COLO668 (cell line): Measurements from ENCODE around the gene TNN.
A peak's percentile ranks its signal among the peaks of the same experiment; 100 is the strongest.

Experiments used
- DNase-seq: peaks from one replicate; lab custom pipeline; 2025; ENCODE audit not compliant: unreplicated experiment; lab: John Stamatoyannopoulos, UW

Gene TNN

DNA sequence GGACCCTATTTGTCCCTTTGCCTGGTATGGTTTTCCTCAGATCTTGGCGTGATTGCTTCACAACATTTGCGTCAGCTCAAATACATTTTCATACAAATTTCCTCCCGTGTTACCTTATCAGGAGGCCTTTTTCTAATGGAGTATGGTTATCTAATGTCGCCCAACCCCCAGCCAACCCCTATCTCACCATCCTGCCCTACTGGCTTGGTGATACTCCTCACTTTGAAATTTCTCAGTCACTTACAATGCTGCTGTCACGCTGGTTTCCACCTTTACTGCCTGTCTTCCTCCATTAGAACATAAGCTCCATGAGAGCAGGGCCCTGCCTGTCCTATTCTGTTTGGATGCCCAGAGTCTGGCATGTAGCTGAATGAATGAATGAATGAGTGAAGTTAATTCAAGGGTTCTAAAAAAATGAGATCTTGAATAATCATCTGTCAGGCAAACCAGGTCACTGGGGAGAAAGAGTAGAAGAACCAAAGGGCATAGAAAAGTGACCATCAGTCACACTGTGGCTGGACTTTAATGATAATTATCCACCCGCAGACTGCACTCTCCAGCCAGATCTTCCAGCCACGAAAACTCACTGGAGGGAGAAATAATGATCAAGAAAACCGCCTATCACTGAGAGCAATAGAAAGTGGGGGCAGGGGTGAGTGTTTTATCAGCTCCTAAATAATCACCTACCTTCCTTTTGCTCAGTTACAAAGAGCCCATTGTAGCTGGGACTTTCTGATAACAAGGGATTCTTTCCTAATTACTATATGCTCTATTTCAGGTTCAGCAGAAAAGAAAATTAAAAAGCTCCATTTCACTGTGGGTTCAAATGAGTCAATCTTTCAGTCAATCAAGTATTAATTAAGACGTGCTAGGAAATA, 103.6 kb downstream of the TNN start:
- DNase-seq: no peak

DNA sequence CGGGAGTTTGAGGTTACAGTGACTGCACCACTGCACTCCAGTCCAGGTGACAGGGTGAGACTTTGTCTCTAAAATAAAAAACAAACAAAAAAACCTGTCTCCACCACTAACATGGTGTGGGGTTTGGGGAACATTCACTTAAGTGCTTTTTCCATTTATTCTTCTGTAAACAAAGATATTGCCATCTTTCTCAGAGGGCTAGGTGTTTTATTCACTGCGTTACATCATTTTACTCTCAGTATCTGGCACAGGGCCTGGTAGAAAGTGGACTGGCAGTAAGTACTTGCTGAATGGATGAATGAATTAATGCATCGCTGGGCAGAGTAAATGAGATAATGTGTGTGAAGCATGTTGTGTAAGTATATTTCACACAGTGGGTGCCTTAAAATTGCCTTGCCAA, 104.9 kb downstream of the TNN start:
- no peak for DNase-seq

DNA sequence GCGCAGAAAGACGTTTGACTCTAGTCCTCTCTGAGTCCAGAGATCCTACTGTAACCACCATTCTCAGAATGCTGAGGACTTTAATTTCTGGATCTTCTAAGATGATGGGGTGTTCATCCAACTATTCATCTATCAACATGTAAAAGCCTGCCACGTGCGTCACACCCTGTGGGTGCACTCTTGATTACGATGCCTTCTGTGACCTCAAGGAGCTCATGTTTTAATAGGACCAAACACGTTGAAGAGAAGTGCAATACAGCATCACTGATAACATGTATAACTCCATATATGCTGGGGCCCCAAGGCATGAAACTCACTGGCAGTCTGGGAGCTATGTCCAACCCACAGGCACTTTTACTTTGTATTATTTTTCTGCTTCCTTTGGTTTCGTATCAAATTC, 105.9 kb downstream of the TNN start:
- no peak for DNase-seq

DNA sequence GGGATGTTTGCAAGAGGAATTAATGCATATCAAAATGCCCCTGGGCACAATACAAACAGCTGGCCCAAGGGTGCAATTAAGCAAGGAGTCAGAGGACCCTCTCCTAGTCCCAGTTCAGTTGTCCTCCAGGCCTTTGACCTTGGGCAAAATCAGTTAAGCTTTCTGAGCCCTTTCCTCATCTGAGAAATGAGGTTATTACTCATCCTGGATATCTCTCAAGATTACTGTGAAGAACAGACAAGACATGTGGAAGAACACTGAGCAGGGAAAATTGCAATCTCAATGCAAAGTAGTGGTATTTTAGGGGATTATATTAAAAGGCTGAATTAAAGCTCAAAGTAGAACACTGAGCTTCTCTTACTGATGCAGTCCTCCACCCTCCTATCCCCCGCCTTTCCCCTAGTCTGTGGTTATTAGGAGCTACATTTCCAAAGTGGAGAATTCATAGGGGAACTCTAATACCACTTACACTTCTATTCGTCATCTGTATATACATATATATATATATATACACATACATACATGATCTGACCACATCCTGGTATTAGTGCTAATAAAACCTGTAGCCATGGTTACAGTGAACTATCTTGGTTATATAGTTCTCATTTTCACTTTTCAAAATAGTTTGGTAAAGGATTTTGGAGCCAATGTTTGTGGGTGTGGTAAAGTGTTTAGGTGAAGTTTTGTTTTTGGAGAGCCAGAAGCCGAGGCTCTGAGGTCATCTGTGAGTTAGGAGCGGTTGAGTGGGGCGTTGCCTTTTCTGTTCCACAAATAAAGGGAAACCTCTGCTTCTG, 106.9 kb downstream of the TNN start:
- DNase-seq: no peak

DNA sequence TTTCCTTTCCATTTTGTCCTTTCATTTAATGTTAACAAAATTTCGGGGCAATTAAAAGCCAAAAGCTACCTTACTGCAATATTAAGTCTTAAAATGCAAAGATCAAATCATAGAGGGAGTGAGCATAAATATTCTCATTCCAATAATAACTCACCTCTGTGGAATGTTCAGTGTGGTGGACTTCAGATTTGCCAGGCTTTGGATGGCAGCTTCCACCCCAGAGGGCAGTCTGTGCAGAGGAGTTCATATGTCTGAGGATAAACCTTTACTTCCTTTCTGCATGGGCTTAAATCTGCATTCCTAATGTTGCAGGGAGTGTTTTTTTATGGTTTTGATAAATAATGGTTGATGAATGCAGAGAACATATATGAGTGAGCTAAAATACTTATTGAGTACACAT, 108.6 kb downstream of the TNN start:
- no peak for DNase-seq

DNA sequence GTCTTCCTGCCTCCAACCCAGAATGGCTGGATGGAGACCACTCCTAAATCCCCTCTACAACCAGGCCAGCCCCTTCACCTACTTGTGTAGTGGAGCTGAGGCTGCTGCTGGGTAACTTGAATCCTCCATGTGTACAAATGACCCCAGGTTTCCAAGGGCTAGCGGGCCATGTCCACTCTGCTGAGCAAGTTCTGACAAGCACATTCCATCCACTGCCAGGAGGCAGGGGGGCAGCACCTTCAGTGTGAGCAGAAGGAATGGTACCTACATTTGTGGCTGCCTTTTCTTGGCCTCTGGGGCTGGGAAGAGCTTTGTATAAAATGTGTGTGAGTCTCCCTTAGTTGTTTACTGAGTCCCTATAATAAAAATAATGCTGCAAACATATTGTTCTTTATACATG, 110.4 kb downstream of the TNN start:
- DNase-seq: no peak

DNA sequence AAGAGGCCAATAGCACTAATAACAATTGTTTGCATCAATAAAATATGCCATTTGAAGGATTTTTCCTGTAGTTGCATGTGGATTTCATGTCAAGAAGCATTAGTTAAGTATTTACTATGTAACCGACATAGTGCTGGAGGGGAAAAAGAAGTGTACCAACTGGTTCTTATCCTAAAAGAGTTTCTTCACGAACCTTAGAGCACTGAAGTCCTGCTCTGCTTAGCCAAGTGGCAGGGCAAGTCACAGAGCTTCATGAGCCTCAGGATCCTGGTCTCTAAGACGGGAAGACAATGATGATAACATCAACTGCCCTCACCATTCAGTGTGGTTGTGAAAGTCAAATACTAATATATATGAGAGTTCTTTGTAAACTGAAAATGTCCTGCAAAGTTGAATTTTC, 110.8 kb downstream of the TNN start:
- DNase-seq: no peak

DNA sequence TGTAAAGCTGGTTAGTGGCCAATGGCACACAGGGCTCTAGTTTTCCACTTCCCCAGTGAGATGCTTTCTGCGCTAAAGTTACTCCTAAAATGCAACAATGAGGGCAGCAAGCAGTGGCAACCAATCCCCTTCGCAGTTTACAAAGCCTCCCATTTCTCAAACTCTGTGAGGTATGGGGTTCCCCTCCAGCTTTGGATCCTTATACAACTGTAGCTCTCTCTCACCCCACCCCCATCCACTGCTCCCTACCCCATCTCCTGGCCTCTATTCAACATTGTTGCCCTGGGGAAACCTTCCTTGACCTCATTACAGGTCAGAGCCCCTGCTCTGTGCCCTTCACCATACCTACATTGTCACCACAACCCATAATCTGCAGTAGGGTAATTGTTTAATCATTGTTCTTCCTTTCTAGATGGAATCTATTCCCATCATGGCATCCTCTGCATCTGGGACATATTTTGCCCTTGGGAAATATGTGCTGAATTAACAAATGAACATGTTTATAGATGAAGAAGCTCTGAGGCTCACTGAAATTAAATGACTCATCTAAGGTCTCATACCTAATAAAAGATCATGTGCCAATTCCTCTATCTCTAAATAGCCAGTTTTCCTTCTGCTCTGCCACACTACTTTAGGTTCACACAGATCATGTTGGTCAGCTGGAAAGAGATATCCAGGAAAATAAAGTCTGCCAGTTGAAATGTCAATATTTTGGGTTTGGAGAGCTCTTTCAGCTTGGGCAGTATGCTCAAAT, 112.4 kb downstream of the TNN start:
- no peak for DNase-seq

DNA sequence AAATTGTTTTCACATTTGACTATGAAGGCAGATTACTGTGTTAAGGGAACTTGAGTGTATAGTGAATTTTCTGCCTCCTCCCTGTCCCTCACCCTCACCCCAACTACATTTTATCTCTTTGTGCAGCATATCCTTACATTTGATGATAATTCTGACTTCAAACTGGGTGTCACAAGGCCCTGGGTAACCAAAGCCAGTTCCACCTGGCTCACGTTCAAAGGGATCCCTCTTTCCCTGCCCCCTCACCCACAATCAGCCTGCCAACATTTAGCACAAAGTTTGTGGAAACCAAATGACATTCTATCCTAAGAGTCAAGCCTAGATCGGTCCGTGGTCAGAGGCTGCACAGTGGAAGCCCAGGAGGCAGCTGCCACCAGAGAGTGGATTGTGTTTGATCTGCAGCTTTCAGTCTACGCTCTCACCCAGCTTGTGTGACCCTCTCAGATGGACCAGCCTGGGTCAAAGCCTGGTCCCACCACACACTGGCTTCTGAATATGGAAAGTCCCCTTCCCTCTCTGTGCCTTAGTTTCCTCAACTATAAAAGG, 114.6 kb downstream of the TNN start:
- no peak for DNase-seq

DNA sequence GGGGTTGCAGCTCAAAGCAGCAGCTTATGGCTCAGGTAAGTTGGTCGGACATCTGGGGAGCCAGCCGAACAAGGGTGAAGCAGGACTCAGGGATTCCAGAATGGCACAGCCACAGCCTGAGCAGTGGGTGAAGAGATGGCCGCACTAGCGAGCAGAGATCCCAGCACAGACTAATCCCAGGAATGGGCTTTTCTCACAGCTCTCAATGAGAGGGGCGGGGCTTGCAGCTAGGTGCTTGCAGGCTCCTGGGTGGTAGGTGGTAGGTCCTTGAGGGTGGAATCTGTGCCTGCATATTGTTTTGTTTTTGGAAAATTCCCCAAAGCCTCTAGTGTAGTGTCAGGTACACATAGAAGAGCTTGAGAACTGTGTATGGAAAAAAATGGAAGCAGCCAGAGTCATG, 116.0 kb downstream of the TNN start:
- DNase-seq: no peak

DNA sequence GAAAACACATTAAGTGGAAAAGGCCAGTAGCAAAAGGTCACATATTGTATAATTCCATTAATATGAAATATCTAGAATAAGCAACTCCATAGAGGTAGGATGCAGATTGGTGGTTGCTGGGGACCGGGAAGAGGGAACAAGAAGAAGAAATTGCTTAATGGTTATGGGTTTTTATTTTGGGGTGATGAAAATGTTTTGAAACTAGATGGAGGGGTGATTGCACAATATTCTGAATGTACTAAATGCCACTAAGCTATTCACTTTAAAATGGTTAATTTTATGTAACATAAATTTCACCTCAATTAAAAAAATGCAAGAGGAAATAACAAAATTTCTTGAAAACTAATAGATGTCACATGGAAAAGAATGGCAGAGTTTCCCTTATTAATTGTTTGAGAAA, 118.3 kb downstream of the TNN start:
- DNase-seq: no peak

DNA sequence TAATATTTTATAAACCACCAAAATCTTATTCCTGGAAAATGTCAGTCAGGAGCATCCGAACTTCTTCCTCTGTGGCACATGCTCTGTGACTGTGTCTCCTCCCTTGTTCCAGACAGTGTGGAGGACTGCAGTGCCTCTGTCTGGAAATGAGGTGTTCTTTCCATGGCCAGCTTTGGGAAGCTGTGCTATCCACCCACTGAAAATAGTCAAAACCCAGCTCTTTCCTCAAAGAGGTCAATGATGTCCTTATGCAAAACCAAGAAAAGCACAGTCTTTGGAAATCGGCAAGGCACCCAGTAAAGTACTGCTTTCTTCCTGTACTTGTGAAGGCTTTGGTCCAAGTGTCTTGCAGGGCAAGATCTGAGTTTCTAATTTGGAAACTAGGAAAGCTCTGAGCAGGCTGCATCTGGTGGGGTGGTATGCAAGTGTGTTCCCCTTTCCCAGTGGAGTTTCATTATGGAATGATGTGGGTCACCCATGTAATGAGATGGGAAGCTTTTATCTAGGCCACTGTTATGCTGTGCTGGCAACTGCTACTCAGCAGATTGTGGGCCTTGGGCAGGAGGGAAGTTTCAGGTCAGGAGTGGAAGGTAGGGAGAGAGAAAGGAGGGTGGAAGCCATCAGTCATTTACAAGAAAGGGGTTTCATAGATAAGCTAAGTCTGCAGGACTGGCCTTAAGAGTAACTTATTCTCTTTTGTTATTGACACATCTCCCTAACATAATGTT, 119.0 kb downstream of the TNN start:
- DNase-seq: no peak

DNA sequence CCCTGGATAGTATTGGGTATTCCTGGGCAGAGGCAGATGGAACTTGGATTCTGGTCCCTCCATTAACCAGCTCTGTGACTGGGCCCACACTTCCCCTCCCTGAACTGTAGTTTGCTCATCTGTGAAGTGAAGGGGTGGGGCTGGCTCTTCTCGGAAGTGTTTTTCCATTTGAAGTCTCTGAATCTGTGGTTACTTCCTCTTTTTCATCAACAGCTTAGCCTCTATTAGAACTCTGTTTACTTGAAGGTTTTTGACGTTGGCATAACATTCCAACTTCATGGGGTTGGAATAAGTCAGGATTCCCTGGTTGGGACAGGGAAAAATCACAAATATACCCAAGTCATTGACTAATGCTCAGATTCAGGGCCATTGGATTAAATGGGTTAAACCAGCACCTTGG, 121.3 kb downstream of the TNN start:
- DNase-seq: no peak

DNA sequence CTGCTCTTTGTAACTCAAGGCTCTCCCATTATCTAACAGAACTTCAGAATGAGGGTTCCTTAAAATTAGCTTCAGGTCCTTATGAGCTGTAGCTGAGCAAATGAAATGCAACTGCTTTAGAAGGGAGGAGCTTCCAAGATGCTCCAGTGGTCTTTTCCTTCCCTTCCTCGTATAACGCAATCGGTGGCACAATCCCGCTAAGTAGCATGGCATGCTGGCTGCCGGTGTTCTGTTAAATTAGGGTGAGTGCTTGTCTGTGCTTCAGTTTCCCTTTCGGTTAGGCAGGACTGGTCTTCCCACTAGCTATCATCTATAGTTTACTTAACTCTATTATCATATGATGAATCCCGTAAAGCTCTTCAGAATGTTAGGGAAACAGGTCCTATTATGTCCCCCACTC, 124.0 kb downstream of the TNN start:
- DNase-seq: peak; percentile 36

DNA sequence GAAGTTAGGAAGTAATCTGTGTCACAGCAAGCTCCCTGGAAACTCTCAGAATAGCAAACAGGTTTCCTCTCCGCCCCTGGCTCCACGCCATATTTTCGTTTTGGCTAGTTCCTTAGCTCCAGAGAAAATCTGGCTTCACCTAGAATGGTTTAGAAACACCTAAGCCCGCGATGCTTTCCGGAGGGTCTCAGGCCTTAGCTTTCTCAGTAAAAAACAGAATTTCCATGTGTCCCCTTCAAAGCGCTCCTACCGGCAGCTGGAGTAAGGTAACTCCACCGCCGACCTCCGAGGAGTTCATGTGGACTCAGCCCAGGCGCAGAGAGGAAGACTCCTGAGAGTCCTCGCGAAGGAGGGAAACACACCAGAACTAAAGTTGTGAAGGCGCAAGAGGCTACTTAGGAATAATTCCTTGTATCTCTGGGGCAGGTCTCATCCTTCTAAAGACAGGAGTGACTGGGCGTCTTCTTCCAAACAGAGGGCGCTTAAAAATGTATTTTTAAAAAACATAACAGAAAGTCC, 124.5 kb downstream of the TNN start:
- DNase-seq: peak; percentile 68

DNA sequence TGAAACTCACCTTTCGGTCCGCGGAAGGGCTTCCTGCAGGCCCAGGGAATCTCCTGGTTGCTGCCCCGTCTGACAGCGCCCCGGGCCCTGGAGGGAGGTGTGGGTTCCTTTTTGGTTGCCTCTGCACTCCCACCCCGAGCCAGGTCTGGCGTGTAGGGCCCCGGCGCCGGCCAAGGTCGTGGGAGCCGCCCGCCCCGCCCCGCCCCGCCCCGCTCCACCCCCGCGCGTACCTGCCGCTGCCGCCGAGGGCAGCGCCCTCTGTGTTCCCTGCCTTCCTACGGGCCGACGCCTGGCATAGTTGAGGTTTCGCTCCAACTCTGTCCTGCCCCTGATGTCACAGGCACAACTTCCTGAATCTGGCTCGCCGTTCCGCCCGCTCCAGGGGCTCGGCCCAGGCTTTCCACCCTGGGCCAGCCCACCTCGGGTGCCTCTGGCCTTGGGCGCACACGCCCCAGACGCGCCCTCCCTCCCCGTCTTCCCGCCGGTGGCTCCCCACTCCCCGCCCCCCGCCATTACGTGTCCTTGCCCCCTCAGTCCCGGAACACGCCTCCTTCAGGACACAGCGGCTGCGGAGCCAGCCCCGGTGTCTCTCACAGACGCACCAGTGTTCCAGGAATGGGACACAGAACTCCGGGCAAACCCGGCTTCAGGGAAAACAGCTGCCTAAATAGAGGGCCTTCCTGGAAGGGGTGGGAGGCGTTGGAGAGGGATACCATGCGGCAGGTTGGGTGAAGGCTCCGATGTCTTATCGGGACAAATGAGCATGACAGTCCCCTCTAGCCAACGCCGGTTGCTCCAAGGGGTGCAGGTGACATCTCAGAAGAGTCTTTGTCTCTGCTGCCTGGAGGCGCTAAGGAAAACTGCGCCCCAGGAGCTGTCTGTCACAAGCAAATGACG, 125.2 kb downstream of the TNN start, which contains the start of gene KIAA0040:
TSS of gene KIAA0040 (minus strand) at position 147 of the 897 bp plus-strand sequence. CDS start 31,763 bp downstream, outside the sequence.
- DNase-seq: peak; percentile 86

DNA sequence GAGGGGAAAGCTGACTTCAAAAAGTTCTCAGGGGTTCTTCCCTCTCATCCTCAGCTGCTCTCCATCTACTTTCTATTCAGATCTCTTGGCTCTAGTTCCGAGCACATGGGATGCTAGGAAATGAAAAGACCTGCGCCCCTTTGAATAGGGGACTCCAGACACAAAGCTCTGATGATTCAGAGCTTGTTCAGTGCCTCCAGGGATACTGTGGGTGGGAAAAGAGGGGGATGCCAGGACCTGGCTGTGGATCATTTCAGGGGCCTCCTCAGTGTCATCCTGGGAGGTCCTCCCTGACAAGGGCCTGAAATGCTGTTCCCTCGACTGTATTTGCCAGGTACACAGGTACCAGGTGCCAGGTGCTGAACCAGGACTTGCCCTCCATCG, 125.9 kb downstream of the TNN start:
- no peak for DNase-seq

DNA sequence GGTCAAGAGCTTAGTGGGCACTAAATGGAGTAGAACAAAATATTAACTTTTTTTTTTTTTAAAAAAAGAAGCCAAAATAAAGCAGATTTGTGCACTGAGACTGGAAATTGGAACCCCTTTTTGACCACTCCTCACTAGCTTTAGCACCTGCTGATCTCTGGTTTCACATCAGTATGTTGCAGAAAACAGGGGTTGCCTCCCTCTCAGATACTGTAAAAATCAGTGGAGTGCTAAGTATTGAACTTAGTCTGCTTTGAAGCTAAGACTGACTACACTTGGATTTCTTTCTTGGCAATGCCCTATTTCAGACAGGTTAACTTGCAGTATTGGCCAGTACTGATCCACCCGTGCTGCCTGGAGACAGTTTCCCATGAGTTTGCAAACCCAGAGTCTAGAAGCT, 127.6 kb downstream of the TNN start:
- no peak for DNase-seq

DNA sequence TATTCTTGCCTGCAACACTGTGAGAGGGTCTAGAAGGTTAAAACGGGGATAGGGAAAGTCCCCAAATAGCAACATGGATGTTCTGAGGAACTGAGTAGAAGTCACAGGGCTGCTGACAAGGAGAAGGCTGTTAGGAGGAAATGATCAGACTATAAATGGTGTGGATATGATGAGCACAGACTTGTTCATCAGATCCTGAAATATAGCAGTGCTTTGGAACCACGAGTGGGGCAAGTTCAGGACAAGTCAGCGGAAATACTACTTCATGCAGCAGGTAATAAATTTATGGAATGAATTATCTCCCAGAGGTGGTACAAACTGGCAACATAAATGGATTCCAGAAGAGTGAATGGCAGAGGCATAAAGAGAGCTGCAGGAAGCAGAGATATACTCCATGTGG, 128.2 kb downstream of the TNN start:
- no peak for DNase-seq
